NCI-H345 treated with DMSO at 0.1 percent for 48 hours (cell line): ENCODE data around the gene HTATSF1.

Source experiments
- DNase-seq: peaks from one replicate; lab custom pipeline; 2025; ENCODE audit not compliant: unreplicated experiment; lab: John Stamatoyannopoulos, UW

The HTATSF1 gene

GRCh38 chrX:136495043-136495442, 2.3 kb upstream of the HTATSF1 start:
- no peak for DNase-seq

GRCh38 chrX:136496186-136496763, 1.1 kb upstream of the HTATSF1 start:
- no peak for DNase-seq

GRCh38 chrX:136496764-136497555, 432 bp upstream of the HTATSF1 start:
- DNase-seq, result peak; percentile 64

- no peak for DNase-seq
These were observed 21.7 kb downstream of the HTATSF1 start for GRCh38 chrX:136519069-136519468.

GRCh38 chrX:136523770-136524169, 26.4 kb downstream of the HTATSF1 start:
- no peak for DNase-seq

- no peak for DNase-seq
These were observed 28.6 kb downstream of the HTATSF1 start for GRCh38 chrX:136525738-136526606.

- DNase-seq, result no peak
These were observed 31.4 kb downstream of the HTATSF1 start for GRCh38 chrX:136528645-136529315.

- no peak for DNase-seq
These were observed 32.4 kb downstream of the HTATSF1 start for GRCh38 chrX:136529795-136530194.

GRCh38 chrX:136531951-136532350, 34.6 kb downstream of the HTATSF1 start, which contains the start of gene VGLL1:
Gene VGLL1 (plus strand): TSS chrX:136532215. CDS start chrX:136536021, 3,806 bp downstream.
- no peak for DNase-seq

- DNase-seq, result no peak
These were observed 36.7 kb downstream of the HTATSF1 start for GRCh38 chrX:136534131-136534530.

GRCh38 chrX:136538811-136539210, 41.4 kb downstream of the HTATSF1 start:
- no peak for DNase-seq

- DNase-seq, result no peak
These were observed 42.8 kb downstream of the HTATSF1 start for GRCh38 chrX:136540226-136540625.

- no peak for DNase-seq
These were observed 43.9 kb downstream of the HTATSF1 start for GRCh38 chrX:136541294-136541693.

- no peak for DNase-seq
These were observed 44.9 kb downstream of the HTATSF1 start for GRCh38 chrX:136542281-136542680.

- no peak for DNase-seq
These were observed 49.0 kb downstream of the HTATSF1 start for GRCh38 chrX:136546371-136546781.

- DNase-seq, result no peak
These were observed 51.8 kb downstream of the HTATSF1 start for GRCh38 chrX:136549226-136549625.

- DNase-seq, result no peak
These were observed 54.0 kb downstream of the HTATSF1 start for GRCh38 chrX:136551410-136551809.

- DNase-seq, result no peak
These were observed 58.3 kb downstream of the HTATSF1 start for GRCh38 chrX:136555694-136556093.
